ENCODE data around the gene FAM110A. TPM values are rescaled to one million over a fixed set of nuclear protein-coding genes. Genes with fewer than 3 reads are reported as not detected.

Gene FAM110A
- total and polyA plus RNA-seq, 7 donors: 0.83 to 3.4 (median 2.4) TPM

- Histone ChIP-seq H3K36me3 (ENCODE audit: insufficient read depth in 1 of 2, low read depth in 1 of 2) (no peaks in the 10 kb centered on the region), H3K27me3 (ENCODE audit: insufficient read depth in 3 of 3, low read length in 2 of 3) (no peaks in the 10 kb centered on the region), H3K27ac (no peak overlapping the region), H3K9me3 (no peaks in the 10 kb centered on the region), H3K4me3 (no peak overlapping the region), H3K4me1 (no peaks in the 10 kb centered on the region)
- DNase-seq (no peak), ATAC-seq (peak; percentile 19 to 73 (median 46))
- intact Hi-C loops (cut with DNase I): no loop called here
- 25 to 39% (median 29%) methylated on average over 3 of the region's 3 CpGs for WGBS, 3 donors
- no peak for TF ChIP-seq CTCF (IDR thresholded peaks at IDR 0.05)
These were observed 26.3 kb downstream of the FAM110A start for GRCh38 chr20:859751-860231.

DNA sequence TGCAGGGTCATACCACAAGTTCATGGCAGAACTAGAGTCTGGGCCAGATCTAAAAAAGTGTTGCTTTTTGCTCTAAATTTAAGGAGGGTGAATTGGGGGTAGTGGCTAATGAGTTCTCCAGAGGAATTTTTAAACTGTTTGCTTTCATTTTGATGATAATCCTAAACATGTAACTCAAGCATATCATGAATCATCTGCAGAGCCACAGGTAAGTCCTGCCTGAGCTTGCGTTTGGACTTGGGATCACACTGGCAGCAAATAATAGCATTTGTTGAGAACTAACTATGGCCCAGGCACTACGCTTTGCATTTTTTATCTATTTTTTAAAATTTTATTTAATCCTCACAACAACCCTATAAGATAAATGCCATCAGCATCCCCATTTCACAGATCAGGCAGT is 27.4 kb downstream of the FAM110A start:
- Histone ChIP-seq H3K27ac (no peak overlapping the region), H3K4me3 (no peak overlapping the region), H3K27me3 (ENCODE audit: insufficient read depth in 3 of 3, low read length in 2 of 3) (no peaks in the 10 kb centered on the region), H3K36me3 (ENCODE audit: insufficient read depth in 1 of 2, low read depth in 1 of 2) (no peaks in the 10 kb centered on the region), H3K4me1 (no peaks in the 10 kb centered on the region), H3K9me3 (no peaks in the 10 kb centered on the region)
- TF ChIP-seq CTCF (IDR thresholded peaks at IDR 0.05): no peak
- DNase-seq (no peak), ATAC-seq (no peak)
- 96 to 100% (median 97%) methylated on average over 2 of the region's 2 CpGs for WGBS, 3 donors
- intact Hi-C loops (cut with DNase I): no loop called here

DNA sequence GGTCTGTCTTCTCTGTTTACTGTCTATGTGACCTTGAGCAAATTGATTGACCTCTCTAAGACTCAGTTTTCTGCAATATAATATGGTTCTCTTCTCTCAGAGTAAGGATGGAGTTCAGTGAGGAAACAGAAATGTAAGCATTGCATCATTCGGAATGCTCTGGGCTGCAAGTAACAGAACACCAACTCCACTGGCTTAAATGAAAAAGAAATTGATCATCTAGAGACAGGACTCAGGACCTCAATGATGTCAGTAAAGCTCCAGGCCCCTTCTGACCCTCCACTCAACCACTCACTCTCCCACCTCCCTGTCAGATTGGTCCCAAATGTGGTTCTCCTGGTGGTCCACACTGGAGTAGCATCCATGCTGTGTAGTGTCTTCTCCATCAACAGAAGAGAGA is 31.9 kb downstream of the FAM110A start:
- no peak for ATAC-seq
- no peak overlapping the region for H3K27ac ChIP-seq
- H3K36me3 ChIP-seq (ENCODE audit: insufficient read depth in 1 of 2, low read depth in 1 of 2): no peaks in the 10 kb centered on the region
- no peak overlapping the region for H3K4me3 ChIP-seq
- intact Hi-C loops (cut with DNase I): no loop called here
- H3K9me3 ChIP-seq: no peaks in the 10 kb centered on the region
- H3K27me3 ChIP-seq (ENCODE audit: insufficient read depth in 3 of 3, low read length in 2 of 3): peaks cover 0 to 1% (median 0%) of the 10 kb centered on the region in 3 donors
- 95 to 100% (median 100%) methylated on average over 1 of the region's 1 CpG for WGBS, 3 donors
- TF ChIP-seq CTCF (IDR thresholded peaks at IDR 0.05): no peak
- no peaks in the 10 kb centered on the region for H3K4me1 ChIP-seq
- no peak for DNase-seq

DNA sequence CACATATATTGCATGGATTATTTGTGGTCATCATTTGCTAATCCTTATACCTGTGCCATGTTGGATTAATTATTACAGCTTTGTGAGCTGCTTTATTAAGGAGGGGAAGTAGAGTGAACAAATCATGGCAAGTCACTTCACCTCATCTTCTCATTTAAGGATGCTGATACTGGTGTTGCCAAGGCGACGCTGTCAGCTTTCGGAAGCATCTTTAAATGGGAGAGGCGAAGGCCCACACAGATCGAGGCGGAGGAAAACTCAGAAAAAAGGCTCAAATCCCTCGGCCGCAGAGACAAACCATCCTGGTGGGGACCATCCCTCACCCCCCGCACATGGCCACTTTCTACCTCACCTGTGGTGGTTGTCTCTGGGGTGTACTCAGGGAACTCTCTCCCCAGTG is 34.8 kb downstream of the FAM110A start:
- no peak for TF ChIP-seq CTCF (IDR thresholded peaks at IDR 0.05)
- no peak for ATAC-seq
- no peak for DNase-seq
- intact Hi-C loops (cut with DNase I): no loop called here
- WGBS, 3 donors: 85 to 90% (median 87%) methylated on average over 9 of the region's 9 CpGs
- peaks cover 0 to 8% (median 1%) of the 10 kb centered on the region in 3 donors for H3K27me3 ChIP-seq (ENCODE audit: insufficient read depth in 3 of 3, low read length in 2 of 3)
- H3K4me3 ChIP-seq: no peak overlapping the region
- H3K9me3 ChIP-seq: no peaks in the 10 kb centered on the region
- H3K27ac ChIP-seq: no peak overlapping the region
- H3K4me1 ChIP-seq: no peaks in the 10 kb centered on the region
- no peaks in the 10 kb centered on the region for H3K36me3 ChIP-seq (ENCODE audit: insufficient read depth in 1 of 2, low read depth in 1 of 2)

DNA sequence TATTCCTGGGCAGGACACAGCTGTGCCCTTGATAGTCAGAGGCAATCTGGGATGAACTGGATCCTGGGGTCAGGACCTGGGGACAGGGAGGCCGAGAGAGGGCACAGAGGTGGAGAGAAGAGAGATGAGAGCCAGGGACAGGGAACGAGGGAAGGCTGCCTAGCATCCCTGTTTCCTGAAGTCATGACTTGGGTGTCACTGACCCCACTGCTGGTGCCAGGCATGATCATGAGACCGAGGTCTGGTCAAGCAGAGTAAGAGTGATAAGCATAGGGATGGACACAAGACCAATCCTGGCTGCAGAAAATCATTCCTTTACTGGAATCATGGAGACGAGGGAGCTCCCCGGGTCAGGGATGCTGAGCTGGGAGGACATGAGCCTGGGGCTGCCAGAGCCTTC is 36.1 kb downstream of the FAM110A start:
- DNase-seq: no peak
- H3K27me3 ChIP-seq (ENCODE audit: insufficient read depth in 3 of 3, low read length in 2 of 3): peaks cover 0 to 12% (median 1%) of the 10 kb centered on the region in 3 donors
- 51 to 69% (median 61%) methylated on average over 5 of the region's 5 CpGs for WGBS, 3 donors
- no peak for TF ChIP-seq CTCF (IDR thresholded peaks at IDR 0.05)
- no peaks in the 10 kb centered on the region for H3K4me1 ChIP-seq
- no peaks in the 10 kb centered on the region for H3K36me3 ChIP-seq (ENCODE audit: insufficient read depth in 1 of 2, low read depth in 1 of 2)
- no peak for ATAC-seq
- H3K4me3 ChIP-seq: no peak overlapping the region
- intact Hi-C loops (cut with DNase I): no loop called here
- no peaks in the 10 kb centered on the region for H3K9me3 ChIP-seq
- no peak overlapping the region for H3K27ac ChIP-seq
